WTC11 (cell line): ENCODE data around the gene FBP1. TPM values are rescaled to one million over a fixed set of nuclear protein-coding genes. Genes with fewer than 3 reads are reported as not detected.

Experiments used
- ATAC-seq: fragments of 200-7000 bp; cut with Tn5 transposase; 2 replicates; pipeline ENCODE4 v1.10.0; 2021; ENCODE audit warnings: mild to moderate bottlenecking, moderate library complexity
- CTCF ChIA-PET: fragments of 300-600 bp; sonication (Branson Sonifier 250); formaldehyde crosslinking; loops from one replicate; lab custom pipeline; 2021; ENCODE audit warnings: antibody characterized with exemption; lab: Charles Lee
- POLR2A ChIA-PET: fragments of 350-600 bp; sonication (Branson Sonifier 250); formaldehyde crosslinking; loops from one replicate; lab custom pipeline; 2021; ENCODE audit warnings: antibody characterized with exemption; lab: Charles Lee
- DNase-seq: peaks from one replicate; pipeline ENCODE4 v3.0.0; 2021; ENCODE audit warnings: low spot score
- H3K27ac Mint-ChIP-seq: 2 replicates; pipeline ENCODE4 v1.8.0; 2021; ENCODE audit warnings: mixed read lengths
- H3K27me3 Mint-ChIP-seq: 2 replicates; pipeline ENCODE4 v1.8.0; 2021; ENCODE audit warnings: low read depth, mild to moderate bottlenecking, moderate library complexity, mixed read lengths
- H3K36me3 Mint-ChIP-seq: 2 replicates; pipeline ENCODE4 v1.8.0; 2021; ENCODE audit warnings: mixed read lengths
- H3K4me1 Mint-ChIP-seq: 2 replicates; pipeline ENCODE4 v1.8.0; 2022; ENCODE audit warnings: mixed read lengths
- H3K4me3 Mint-ChIP-seq: 2 replicates; pipeline ENCODE4 v1.8.0; 2021; ENCODE audit warnings: mild to moderate bottlenecking, moderate library complexity, mixed read lengths
- H3K9me3 Mint-ChIP-seq: 2 replicates; pipeline ENCODE4 v1.8.0; 2021; ENCODE audit warnings: mixed read lengths
- CDX4 ChIP-seq: fragments of 250-450 bp; sonication (Bioruptor Pico); IDR thresholded peaks from 2 replicates; pipeline ENCODE4 v1.9.0; 2021; ENCODE audit warnings: moderate library complexity, mild to moderate bottlenecking, inconsistent platforms, borderline replicate concordance
- FOXJ3 ChIP-seq: sonication (generic); formaldehyde crosslinking; IDR thresholded peaks from 2 replicates; pipeline ENCODE4 v1.9.0; 2021; ENCODE audit warnings: missing genetic modification reagents, mild to moderate bottlenecking, borderline replicate concordance
- FOXK1 ChIP-seq: sonication (generic); formaldehyde crosslinking; IDR thresholded peaks from 2 replicates; pipeline ENCODE4 v1.8.0; 2022; ENCODE audit warnings: mild to moderate bottlenecking, moderate library complexity, missing genetic modification reagents
- GABPB1 ChIP-seq: sonication (generic); formaldehyde crosslinking; IDR thresholded peaks from 2 replicates; pipeline ENCODE4 v1.8.1; 2023; ENCODE audit warnings: mild to moderate bottlenecking, missing genetic modification reagents
- GTF2I ChIP-seq: fragments of 250-450 bp; sonication (Bioruptor Pico); conservative IDR thresholded peaks from 2 replicates; pipeline ENCODE4 v1.4.0; 2021; ENCODE audit warnings: mild to moderate bottlenecking
- MAX ChIP-seq: sonication (generic); formaldehyde crosslinking; IDR thresholded peaks from 2 replicates; pipeline ENCODE4 v1.8.0; 2022; ENCODE audit warnings: mild to moderate bottlenecking, missing genetic modification reagents
- MXD4 ChIP-seq: fragments of 250-450 bp; sonication (Bioruptor Pico); IDR thresholded peaks from 2 replicates; pipeline ENCODE4 v1.8.0; 2021; ENCODE audit warnings: mild to moderate bottlenecking, moderate library complexity, borderline replicate concordance
- NFE2L1 ChIP-seq: sonication (generic); formaldehyde crosslinking; IDR thresholded peaks from 2 replicates; pipeline ENCODE4 v1.8.1; 2023; ENCODE audit warnings: missing genetic modification reagents
- NR3C1 ChIP-seq: sonication (generic); formaldehyde crosslinking; conservative IDR thresholded peaks from 2 replicates; pipeline ENCODE4 v1.8.1; 2023; ENCODE audit warnings: low read depth, mild to moderate bottlenecking, missing genetic modification reagents
- SMAD3 ChIP-seq: sonication (generic); formaldehyde crosslinking; IDR thresholded peaks from 2 replicates; pipeline ENCODE4 v1.8.0; 2022; ENCODE audit warnings: missing genetic modification reagents, mild to moderate bottlenecking, borderline replicate concordance
- SMAD4 ChIP-seq: sonication (generic); formaldehyde crosslinking; IDR thresholded peaks from 2 replicates; pipeline ENCODE4 v1.8.0; 2022; ENCODE audit warnings: mild to moderate bottlenecking, missing genetic modification reagents
- TEAD1 ChIP-seq: sonication (generic); formaldehyde crosslinking; IDR thresholded peaks from 2 replicates; pipeline ENCODE4 v1.8.0; 2022; ENCODE audit warnings: mild to moderate bottlenecking, missing genetic modification reagents
- USF1 ChIP-seq: sonication (generic); formaldehyde crosslinking; IDR thresholded peaks from 2 replicates; pipeline ENCODE4 v1.8.0; 2022; ENCODE audit warnings: mild to moderate bottlenecking, missing genetic modification reagents
- ZBTB21 ChIP-seq: sonication (generic); formaldehyde crosslinking; IDR thresholded peaks from 2 replicates; pipeline ENCODE4 v1.8.1; 2023; ENCODE audit warnings: mild to moderate bottlenecking, missing genetic modification reagents, borderline replicate concordance
- ZNF121 ChIP-seq: sonication (generic); formaldehyde crosslinking; IDR thresholded peaks from 2 replicates; pipeline ENCODE4 v1.8.0; 2023; ENCODE audit warnings: missing genetic modification reagents
- ZNF219 ChIP-seq: sonication (generic); formaldehyde crosslinking; IDR thresholded peaks from 2 replicates; pipeline ENCODE4 v1.8.0; 2023; ENCODE audit warnings: missing genetic modification reagents, mild to moderate bottlenecking, borderline replicate concordance
- ZNF232 ChIP-seq: sonication (generic); formaldehyde crosslinking; IDR thresholded peaks from 2 replicates; pipeline ENCODE4 v1.8.0; 2022; ENCODE audit warnings: mild to moderate bottlenecking, missing genetic modification reagents
- ZNF263 ChIP-seq: sonication (generic); formaldehyde crosslinking; IDR thresholded peaks from 2 replicates; pipeline ENCODE4 v1.8.1; 2022; ENCODE audit warnings: low read depth, mild to moderate bottlenecking, moderate library complexity, missing genetic modification reagents
- ZNF317 ChIP-seq: sonication (generic); formaldehyde crosslinking; IDR thresholded peaks from 2 replicates; pipeline ENCODE4 v1.8.1; 2023; ENCODE audit warnings: low read depth, mild to moderate bottlenecking, moderate library complexity, missing genetic modification reagents, borderline replicate concordance
- ZNF416 ChIP-seq: fragments of 250-450 bp; sonication (Bioruptor Pico); IDR thresholded peaks from 2 replicates; pipeline ENCODE4 v1.9.0; 2021; ENCODE audit warnings: mild to moderate bottlenecking, inconsistent platforms
- ZNF423 ChIP-seq: fragments of 250-450 bp; sonication (Bioruptor Pico); IDR thresholded peaks from 2 replicates; pipeline ENCODE4 v2.1.2; 2022; ENCODE audit warnings: mild to moderate bottlenecking, moderate library complexity
- total RNA-seq: library from RNA; stranded (reverse); gene quantifications from 3 replicates; pipeline ENCODE4 v1.2.3, GENCODE V29; 2021
- TF ChIP-seq, protein P1 (sequence below): sonication (generic); formaldehyde crosslinking; IDR thresholded peaks from 2 replicates; pipeline ENCODE4 v1.8.1; 2022; ENCODE audit warnings: missing genetic modification reagents, borderline replicate concordance
- TF ChIP-seq, protein P2 (sequence below): fragments of 250-450 bp; sonication (Bioruptor Pico); IDR thresholded peaks from 2 replicates; pipeline ENCODE4 v2.1.2; 2022; ENCODE audit warnings: mild to moderate bottlenecking, moderate library complexity
- TF ChIP-seq, protein P3 (sequence below): sonication (generic); formaldehyde crosslinking; conservative IDR thresholded peaks from 2 replicates; pipeline ENCODE4 v1.8.1; 2022; ENCODE audit warnings: mild to moderate bottlenecking, missing genetic modification reagents
- TF ChIP-seq, protein P4 (sequence below): fragments of 250-450 bp; sonication (Bioruptor Pico); IDR thresholded peaks from 2 replicates; pipeline ENCODE4 v1.9.0; 2021; ENCODE audit warnings: mild to moderate bottlenecking
- TF ChIP-seq, protein P5 (sequence below): sonication (generic); formaldehyde crosslinking; IDR thresholded peaks from 2 replicates; pipeline ENCODE4 v1.8.1; 2023; ENCODE audit warnings: mild to moderate bottlenecking, missing genetic modification reagents, moderate library complexity

FBP1 gene
- total RNA-seq, 1 experiment from 2014 or later = 6.4 TPM

DNA sequence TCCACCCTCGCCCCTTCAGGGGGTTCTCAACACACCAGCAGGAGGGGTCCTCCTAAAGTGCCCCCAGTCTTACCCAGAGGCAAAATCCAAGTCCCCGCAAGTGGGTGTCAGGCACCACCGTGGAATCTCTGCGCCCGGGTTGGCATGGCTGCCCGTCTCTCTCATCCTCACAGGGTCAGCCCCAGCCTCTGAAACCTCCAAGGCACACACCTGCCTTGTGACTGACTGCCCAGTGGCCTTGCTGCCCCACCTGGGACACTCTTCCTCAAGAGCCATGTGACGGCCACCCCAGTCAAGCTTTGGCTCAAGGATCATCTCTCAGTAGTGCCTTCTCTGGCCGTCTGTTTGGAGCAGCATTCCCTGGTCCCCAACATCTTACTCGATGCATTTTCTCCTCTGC is 50.6 kb downstream of the FBP1 start:
- H3K36me3 Mint-ChIP-seq = no peaks in the 10 kb centered on the region
- ATAC-seq (no peak), DNase-seq (no peak)
- H3K4me3 Mint-ChIP-seq = no peak overlapping the region
- H3K9me3 Mint-ChIP-seq = no peaks in the 10 kb centered on the region
- H3K27ac Mint-ChIP-seq = no peak overlapping the region
- POLR2A ChIA-PET = no interaction called here
- no peaks in the 10 kb centered on the region for H3K4me1 Mint-ChIP-seq
- no peaks in the 10 kb centered on the region; the same call in 1 of the 2 replicates for H3K27me3 Mint-ChIP-seq
- TF ChIP-seq FOXJ3 (CRISPR knock-in tag) = no peak
- no peak for TF ChIP-seq ZNF416 (CRISPR knock-in tag)
- CTCF ChIA-PET = interaction anchor here (1.4 kb wide), 1 partner anchor 35 kb away, joined by 3 read pairs; no protein-coding TSS in a partner anchor

DNA sequence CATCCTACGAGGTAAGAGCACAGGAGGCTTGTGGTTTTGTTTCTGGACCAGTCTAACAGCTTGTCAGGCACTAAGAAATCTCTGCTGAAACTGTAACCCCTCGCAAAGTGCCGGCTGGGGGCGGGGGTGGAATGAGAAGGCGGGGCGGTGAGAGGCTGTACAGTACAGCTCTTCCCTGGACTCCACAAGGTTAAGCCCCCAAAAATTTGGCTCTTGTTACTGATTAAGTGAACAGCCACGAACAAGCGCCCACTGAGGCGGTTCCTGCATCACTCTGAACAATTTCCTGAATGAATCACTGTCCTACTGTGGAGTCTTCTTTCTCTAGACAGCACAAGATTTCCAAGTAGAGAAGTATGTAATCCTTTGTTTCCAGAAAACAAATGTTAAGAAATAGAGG is 52.5 kb downstream of the FBP1 start:
- no peaks in the 10 kb centered on the region for H3K4me1 Mint-ChIP-seq
- no peaks in the 10 kb centered on the region for H3K9me3 Mint-ChIP-seq
- TF ChIP-seq USF1 = no peak
- TF ChIP-seq ZBTB21 (CRISPR knock-in tag) = no peak
- no peak for TF ChIP-seq FOXJ3 (CRISPR knock-in tag)
- TF ChIP-seq ZNF263 (CRISPR knock-in tag) = no peak
- TF ChIP-seq, protein P1, sequence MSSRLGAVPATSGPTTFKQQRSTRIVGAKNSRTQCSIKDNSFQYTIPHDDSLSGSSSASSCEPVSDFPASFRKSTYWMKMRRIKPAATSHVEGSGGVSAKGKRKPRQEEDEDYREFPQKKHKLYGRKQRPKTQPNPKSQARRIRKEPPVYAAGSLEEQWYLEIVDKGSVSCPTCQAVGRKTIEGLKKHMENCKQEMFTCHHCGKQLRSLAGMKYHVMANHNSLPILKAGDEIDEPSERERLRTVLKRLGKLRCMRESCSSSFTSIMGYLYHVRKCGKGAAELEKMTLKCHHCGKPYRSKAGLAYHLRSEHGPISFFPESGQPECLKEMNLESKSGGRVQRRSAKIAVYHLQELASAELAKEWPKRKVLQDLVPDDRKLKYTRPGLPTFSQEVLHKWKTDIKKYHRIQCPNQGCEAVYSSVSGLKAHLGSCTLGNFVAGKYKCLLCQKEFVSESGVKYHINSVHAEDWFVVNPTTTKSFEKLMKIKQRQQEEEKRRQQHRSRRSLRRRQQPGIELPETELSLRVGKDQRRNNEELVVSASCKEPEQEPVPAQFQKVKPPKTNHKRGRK (CRISPR knock-in tag) = no peak
- no peak for TF ChIP-seq MXD4 (CRISPR knock-in tag)
- TF ChIP-seq, protein P2, sequence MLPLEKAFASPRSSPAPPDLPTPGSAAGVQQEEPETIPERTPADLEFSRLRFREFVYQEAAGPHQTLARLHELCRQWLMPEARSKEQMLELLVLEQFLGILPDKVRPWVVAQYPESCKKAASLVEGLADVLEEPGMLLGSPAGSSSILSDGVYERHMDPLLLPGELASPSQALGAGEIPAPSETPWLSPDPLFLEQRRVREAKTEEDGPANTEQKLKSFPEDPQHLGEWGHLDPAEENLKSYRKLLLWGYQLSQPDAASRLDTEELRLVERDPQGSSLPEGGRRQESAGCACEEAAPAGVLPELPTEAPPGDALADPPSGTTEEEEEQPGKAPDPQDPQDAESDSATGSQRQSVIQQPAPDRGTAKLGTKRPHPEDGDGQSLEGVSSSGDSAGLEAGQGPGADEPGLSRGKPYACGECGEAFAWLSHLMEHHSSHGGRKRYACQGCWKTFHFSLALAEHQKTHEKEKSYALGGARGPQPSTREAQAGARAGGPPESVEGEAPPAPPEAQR (CRISPR knock-in tag) = no peak
- TF ChIP-seq, protein P3, sequence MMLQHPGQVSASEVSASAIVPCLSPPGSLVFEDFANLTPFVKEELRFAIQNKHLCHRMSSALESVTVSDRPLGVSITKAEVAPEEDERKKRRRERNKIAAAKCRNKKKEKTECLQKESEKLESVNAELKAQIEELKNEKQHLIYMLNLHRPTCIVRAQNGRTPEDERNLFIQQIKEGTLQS (CRISPR knock-in tag) = no peak
- TF ChIP-seq ZNF121 (CRISPR knock-in tag) = no peak
- no peak for TF ChIP-seq FOXK1 (CRISPR knock-in tag)
- TF ChIP-seq ZNF232 (CRISPR knock-in tag) = no peak
- no peak for TF ChIP-seq CDX4 (CRISPR knock-in tag)
- TF ChIP-seq ZNF219 (CRISPR knock-in tag) = no peak
- no peaks in the 10 kb centered on the region for H3K36me3 Mint-ChIP-seq
- ATAC-seq (no peak), DNase-seq (no peak)
- no peaks in the 10 kb centered on the region; the same call in 1 of the 2 replicates for H3K27me3 Mint-ChIP-seq
- POLR2A ChIA-PET = no interaction called here
- no peak overlapping the region for H3K4me3 Mint-ChIP-seq
- no peak overlapping the region for H3K27ac Mint-ChIP-seq
- CTCF ChIA-PET = interaction anchor here (1.3 to 1.5 kb wide), 2 partner anchors 32 to 36 kb away, joined by 3 to 4 read pairs; partner anchors contain the start of gene PCAT7

- H3K27me3 Mint-ChIP-seq = no peaks in the 10 kb centered on the region; the same call in 1 of the 2 replicates
- H3K4me1 Mint-ChIP-seq = no peaks in the 10 kb centered on the region
- H3K27ac Mint-ChIP-seq = no peak overlapping the region
- ATAC-seq (no peak), DNase-seq (no peak)
- H3K36me3 Mint-ChIP-seq = no peaks in the 10 kb centered on the region
- CTCF ChIA-PET = interaction anchor here (1.3 to 1.5 kb wide), 2 partner anchors 32 to 37 kb away, joined by 3 to 4 read pairs; partner anchors contain the start of gene PCAT7
- H3K9me3 Mint-ChIP-seq = no peaks in the 10 kb centered on the region
- POLR2A ChIA-PET = no interaction called here
- H3K4me3 Mint-ChIP-seq = no peak overlapping the region
- TF ChIP-seq ZNF423 (CRISPR knock-in tag) (no peak), ZNF416 (CRISPR knock-in tag) (no peak), CDX4 (CRISPR knock-in tag) (no peak), MAX (no peak), SMAD4 (CRISPR knock-in tag) (no peak), TEAD1 (CRISPR knock-in tag) (no peak), ZNF232 (CRISPR knock-in tag) (no peak), SMAD3 (CRISPR knock-in tag) (no peak), GABPB1 (CRISPR knock-in tag) (no peak), NFE2L1 (CRISPR knock-in tag) (no peak), GTF2I (no peak), ZNF317 (CRISPR knock-in tag) (no peak), NR3C1 (CRISPR knock-in tag) (no peak)
- TF ChIP-seq, protein P4, sequence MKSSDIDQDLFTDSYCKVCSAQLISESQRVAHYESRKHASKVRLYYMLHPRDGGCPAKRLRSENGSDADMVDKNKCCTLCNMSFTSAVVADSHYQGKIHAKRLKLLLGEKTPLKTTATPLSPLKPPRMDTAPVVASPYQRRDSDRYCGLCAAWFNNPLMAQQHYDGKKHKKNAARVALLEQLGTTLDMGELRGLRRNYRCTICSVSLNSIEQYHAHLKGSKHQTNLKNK (CRISPR knock-in tag) = no peak
- TF ChIP-seq, protein P5, sequence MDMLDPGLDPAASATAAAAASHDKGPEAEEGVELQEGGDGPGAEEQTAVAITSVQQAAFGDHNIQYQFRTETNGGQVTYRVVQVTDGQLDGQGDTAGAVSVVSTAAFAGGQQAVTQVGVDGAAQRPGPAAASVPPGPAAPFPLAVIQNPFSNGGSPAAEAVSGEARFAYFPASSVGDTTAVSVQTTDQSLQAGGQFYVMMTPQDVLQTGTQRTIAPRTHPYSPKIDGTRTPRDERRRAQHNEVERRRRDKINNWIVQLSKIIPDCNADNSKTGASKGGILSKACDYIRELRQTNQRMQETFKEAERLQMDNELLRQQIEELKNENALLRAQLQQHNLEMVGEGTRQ = no peak
Measured at GRCh38 chr9:94586316-94586715, 53.0 kb downstream of the FBP1 start.
